Activated CD8-positive, alpha-beta memory T cell treated with anti-CD3 and anti-CD28 coated beads for 4 hours (primary cell): Measurements from ENCODE around the gene FASTK.
A peak's percentile ranks its signal among the peaks of the same experiment; 100 is the strongest.

ENCODE experiments used
- DNase-seq, 2 donors: peaks; one replicate each; pipeline ENCODE4 v3.0.0-alpha.2; 2020; ENCODE audit warnings: low read depth in 2 of 2

FASTK gene, protein sequence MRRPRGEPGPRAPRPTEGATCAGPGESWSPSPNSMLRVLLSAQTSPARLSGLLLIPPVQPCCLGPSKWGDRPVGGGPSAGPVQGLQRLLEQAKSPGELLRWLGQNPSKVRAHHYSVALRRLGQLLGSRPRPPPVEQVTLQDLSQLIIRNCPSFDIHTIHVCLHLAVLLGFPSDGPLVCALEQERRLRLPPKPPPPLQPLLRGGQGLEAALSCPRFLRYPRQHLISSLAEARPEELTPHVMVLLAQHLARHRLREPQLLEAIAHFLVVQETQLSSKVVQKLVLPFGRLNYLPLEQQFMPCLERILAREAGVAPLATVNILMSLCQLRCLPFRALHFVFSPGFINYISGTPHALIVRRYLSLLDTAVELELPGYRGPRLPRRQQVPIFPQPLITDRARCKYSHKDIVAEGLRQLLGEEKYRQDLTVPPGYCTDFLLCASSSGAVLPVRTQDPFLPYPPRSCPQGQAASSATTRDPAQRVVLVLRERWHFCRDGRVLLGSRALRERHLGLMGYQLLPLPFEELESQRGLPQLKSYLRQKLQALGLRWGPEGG

GRCh38 chr7:151080522-151081169, at the start of gene FASTK:
Gene FASTK (minus strand): TSS chr7:151080809. CDS start chr7:151080766, 43 bp downstream.
- peak; percentile 66 to 81 for DNase-seq

- no peak for DNase-seq
Observed at GRCh38 chr7:151129960-151130591, 49.5 kb upstream of the FASTK start.

GRCh38 chr7:151129117-151129959, 48.7 kb upstream of the FASTK start:
- DNase-seq: no peak

DNA sequence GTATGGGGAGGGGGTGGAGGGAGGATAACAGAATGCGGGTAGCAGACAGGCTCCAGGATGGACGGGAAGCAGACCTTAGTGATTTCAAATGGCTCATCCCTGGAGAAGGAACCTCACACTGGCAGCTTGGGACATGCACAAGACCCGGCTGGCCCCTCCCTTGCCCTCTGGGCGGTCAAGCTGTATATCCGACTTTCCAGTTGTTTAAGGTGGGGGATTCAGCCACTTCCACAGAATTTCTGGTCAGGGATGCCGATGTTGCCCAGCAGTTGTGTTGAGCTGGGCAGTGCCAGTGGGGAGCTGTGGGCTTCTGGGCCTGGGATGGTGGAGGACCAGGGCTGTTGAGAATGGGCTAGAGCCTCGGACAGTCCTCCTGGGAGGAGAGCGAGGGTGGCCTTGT, 48.1 kb upstream of the FASTK start:
- DNase-seq: no peak

DNA sequence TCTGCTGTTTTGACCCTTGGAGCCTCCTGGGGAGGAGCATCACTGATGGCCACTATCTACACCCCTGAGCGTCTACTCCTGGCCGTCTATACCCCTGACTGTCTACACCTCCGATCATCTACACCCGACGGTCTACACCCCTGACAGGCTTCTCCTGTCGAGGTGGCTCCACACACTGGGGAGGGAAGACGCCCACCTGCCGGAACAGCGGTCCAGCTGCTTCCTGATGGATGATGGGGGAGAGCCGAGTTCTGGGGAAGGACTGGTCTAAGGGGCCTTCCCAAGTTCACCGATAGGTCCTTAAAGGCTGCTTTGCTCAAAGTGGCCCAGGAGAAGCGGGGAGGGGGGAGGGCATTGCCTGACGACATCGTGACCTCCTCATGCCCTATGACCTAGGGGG, 47.5 kb upstream of the FASTK start:
- no peak for DNase-seq

GRCh38 chr7:151126491-151127137, 46.0 kb upstream of the FASTK start:
- DNase-seq: no peak

- no peak for DNase-seq
Observed at GRCh38 chr7:151125846-151126481, 45.4 kb upstream of the FASTK start.

DNA sequence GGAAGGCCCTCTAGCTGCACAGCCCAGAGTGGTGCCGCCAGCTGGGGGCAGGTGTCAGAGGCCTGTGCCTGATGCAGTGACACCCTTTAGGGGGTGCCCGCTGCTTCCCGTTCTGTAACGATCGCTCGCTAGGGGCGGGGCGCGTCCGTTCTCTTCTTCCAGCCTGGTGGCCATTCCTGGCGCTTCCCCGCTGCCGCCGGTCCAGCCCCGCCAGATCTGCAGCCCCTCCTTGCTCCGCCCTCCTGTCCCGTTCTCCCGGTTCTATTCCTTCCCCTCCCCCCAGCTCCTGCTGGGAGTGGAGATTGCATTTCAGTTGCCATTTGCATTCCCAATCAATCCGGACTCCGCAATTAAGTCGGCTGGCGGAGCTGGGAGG, 44.8 kb upstream of the FASTK start:
- DNase-seq: no peak

- no peak for DNase-seq
Observed at GRCh38 chr7:151124899-151125399, 44.3 kb upstream of the FASTK start.

DNA sequence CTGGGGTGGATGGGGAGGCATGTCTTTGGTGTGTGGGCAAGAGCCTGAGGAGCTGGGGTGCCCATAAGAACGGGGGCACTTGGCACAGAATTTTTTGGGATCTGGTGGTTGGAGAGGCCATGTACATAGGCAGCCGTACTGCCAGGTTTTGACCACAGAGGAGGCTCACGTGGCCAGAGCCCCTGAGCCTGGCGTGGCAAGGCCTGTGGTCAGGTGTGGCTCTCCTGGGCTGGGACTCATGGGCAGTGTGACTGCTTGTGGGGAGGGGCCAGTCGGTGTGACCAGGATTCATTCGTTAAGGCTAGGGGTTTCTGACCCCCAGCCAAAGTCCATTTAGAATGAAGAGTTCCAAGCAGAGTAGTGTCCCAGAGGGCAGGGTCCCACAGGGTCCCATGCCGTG, 43.9 kb upstream of the FASTK start:
- DNase-seq: no peak

DNA sequence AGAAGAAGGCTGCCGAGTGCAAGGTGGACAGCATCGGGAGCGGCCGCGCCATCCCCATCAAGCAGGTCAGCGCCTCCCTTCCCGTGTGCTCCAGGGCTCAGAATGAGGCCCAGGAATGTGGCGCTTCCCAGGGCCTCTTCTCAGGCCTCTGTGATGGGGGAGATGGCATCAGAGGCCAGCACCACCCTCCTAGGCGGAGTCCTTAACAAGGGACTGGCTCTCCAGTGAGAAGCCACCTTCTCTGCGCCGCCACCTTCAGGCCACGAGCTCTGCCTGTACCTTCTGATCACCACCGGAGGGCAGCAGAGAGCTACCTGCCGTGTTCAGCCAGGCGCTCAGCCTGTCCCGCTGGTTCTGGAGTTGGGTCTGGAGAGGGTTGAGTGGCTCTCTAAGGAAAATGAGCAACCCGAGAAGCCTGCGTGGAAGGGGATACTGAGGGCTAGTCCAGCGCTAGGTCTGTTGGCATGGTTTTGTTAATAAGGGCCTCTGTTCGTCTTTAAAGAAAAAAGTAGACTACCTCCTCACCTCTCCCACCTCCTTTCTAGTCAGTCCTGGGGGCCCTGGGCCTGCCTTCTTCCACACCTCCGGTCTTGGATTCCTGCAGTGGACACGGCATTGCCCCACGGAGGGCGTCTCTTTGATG, 43.3 kb upstream of the FASTK start:
- DNase-seq: peak; percentile 57 to 66

DNA sequence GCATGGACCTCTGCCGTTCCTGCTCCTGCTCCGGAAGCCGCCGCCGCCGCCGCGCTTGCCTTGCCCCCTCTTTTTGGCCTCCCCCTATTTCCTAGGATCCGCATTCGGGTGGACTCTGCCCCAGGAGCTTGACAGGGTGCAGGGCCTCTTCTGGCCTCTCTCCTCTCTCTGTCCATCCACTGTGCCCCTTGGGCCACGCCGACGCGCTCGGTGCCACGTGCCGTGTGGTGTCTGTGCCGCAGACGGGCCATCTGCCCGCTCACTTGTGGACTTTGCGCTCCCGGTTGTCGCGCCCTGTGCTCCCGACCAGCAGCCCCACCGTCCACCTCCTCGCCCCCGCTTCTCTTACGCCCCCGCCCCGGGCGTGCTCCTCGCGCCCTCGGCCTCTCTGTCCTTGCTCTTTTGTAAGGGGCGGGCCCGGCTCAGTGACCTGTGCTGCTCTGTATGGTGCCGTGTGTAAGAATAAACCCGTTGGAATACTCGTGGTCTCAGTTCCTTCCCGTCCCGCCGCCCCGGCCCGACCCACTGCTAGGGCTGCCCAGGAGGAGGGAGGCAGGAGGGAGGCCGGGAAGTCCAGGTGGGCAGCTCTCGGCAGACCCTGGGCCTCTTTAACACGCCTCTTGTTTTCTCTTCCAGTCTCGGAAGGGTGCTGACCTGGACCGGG, 42.7 kb upstream of the FASTK start:
- DNase-seq: no peak

DNA sequence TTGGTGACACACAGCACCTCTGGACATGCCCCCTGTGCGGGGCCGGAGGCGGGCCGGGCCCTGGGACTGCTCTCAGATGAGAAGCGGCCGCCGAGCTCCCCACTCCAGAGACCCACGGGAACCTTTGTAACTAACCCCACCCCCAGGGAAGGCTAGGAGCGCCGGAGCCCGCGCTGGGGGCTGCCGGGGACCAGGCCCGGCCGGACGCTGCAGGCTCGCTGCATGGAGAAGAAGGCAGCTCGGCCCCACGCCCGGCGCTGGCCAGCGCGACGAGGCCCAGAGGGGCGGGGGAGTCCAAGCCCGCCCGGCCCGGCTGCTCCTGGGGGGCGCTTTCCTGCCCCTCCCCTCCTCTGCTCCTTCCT, 42.2 kb upstream of the FASTK start:
- DNase-seq: no peak

- DNase-seq: no peak
Observed at GRCh38 chr7:151122276-151122675, 41.7 kb upstream of the FASTK start.

DNA sequence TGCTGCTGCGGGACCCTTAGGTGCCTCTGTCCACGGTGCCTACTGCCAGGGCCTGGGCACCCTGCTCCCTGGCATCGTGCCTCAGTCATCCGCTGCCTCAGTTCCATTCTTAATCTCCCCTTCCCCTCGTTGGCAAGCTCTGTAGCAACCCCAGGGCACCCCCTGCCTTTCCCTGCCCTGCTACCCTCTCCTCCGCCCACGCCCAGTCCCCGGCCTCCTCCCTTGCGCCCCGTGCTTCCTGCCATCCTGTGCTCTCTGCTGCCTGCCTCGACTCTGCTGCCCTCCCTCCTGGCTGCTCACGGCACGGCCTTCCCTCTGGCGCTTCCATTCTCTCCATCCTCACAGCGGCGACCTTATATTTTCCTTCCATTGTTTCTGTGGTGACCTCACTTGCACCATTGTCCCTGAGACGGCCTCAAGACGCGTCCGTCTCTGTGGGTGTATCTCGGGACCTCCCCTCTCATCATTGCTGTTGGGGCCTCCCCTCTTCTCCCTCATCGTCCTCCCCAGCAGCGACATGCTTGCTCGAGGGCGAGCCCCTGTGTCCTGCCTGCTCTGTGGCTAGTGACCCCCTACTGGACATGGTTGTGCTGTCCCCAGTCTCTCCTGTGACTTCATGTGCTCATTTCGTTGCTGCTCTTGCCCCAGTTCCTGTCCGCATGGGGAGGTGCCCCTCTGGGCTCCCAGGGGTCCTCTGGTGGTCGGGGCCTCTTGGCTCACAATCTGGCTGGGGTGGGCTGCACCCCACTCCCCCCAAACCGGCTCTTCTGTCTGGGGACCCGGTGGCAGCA, 41.0 kb upstream of the FASTK start:
- no peak for DNase-seq

- DNase-seq: no peak
Observed at GRCh38 chr7:151120896-151121295, 40.3 kb upstream of the FASTK start.

- no peak for DNase-seq
Observed at GRCh38 chr7:151119902-151120301, 39.3 kb upstream of the FASTK start.

DNA sequence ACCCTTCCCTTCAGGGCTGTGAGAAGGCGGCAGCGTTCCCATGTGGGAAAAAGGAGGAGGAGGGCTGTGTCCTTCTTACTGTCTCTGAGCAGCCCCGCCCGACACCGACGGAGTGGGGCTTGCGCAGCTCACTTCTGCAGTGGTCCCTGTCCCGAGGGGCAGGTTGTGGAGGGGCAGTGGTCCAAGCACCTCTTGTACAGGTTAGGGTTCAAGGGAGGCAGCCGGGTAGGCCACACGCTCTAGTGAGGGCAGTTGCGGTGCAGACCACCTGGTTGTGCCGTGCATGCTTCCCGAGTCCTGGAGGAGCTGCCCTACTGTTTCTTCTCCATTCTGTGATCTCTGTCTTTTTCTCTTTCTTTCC, 38.4 kb upstream of the FASTK start:
- no peak for DNase-seq
